OCI-LY1 (cell line): ENCODE measurements around the gene FAM32A.

Experiments
- H2AFZ ChIP-seq: fragments of 200-600 bp; sonication (generic), shearing (Covaris generic); 2 replicates; pipeline ENCODE4 v1.6.0; 2014; ENCODE audit warnings: antibody characterized with exemption, mild to moderate bottlenecking, low read length
- H3F3A ChIP-seq: fragments of 200-600 bp; sonication (generic), shearing (Covaris generic); 2 replicates; pipeline ENCODE4 v1.6.0; 2014; ENCODE audit warnings: mild to moderate bottlenecking, antibody characterized with exemption, low read length, moderate library complexity; ENCODE audit not compliant: insufficient read depth
- H3K27ac ChIP-seq: fragments of 200-600 bp; sonication (generic); 2 replicates; pipeline ENCODE4 v1.5.1; 2014; ENCODE audit warnings: low read length, mixed run types, mild to moderate bottlenecking, low read depth; ENCODE audit not compliant: poor library complexity, severe bottlenecking
- H3K27me3 ChIP-seq: fragments of 200-600 bp; sonication (generic); 2 replicates; pipeline ENCODE4 v1.6.0; 2014; ENCODE audit warnings: antibody characterized with exemption, mild to moderate bottlenecking, low read length, moderate library complexity; ENCODE audit not compliant: insufficient read depth
- H3K36me3 ChIP-seq: fragments of 200-600 bp; sonication (generic); 2 replicates; pipeline ENCODE4 v1.6.1; 2014; ENCODE audit warnings: mild to moderate bottlenecking, antibody characterized with exemption, low read length, moderate library complexity, mixed read lengths; ENCODE audit not compliant: insufficient read depth
- H3K4me1 ChIP-seq: fragments of 200-600 bp; sonication (generic); 2 replicates; pipeline ENCODE4 v1.5.1; 2014; ENCODE audit warnings: mild to moderate bottlenecking, low read length, moderate library complexity; ENCODE audit not compliant: insufficient read depth, severe bottlenecking
- H3K4me2 ChIP-seq: fragments of 200-600 bp; sonication (generic), shearing (Covaris generic); 2 replicates; pipeline ENCODE4 v1.6.1; 2014; ENCODE audit warnings: low read length
- H3K4me3 ChIP-seq: fragments of 200-600 bp; sonication (generic); 2 replicates; pipeline ENCODE4 v1.5.1; 2014; ENCODE audit warnings: low read length, low read depth, mild to moderate bottlenecking, mixed read lengths; ENCODE audit not compliant: poor library complexity, severe bottlenecking
- H3K79me2 ChIP-seq: fragments of 200-600 bp; shearing (Covaris generic); 2 replicates; pipeline ENCODE4 v1.6.1; 2016; ENCODE audit warnings: mixed run types, low read length, mixed read lengths; ENCODE audit not compliant: insufficient read depth
- H3K9ac ChIP-seq: fragments of 200-600 bp; sonication (generic), shearing (Covaris generic); 2 replicates; pipeline ENCODE4 v1.6.1; 2014; ENCODE audit warnings: mild to moderate bottlenecking, low read length, mixed read lengths
- H3K9me2 ChIP-seq: fragments of 200-600 bp; sonication (generic), shearing (Covaris generic); 2 replicates; pipeline ENCODE4 v1.6.1; 2014; ENCODE audit warnings: low read depth, mild to moderate bottlenecking, low read length, mixed read lengths
- H3K9me3 ChIP-seq: fragments of 200-600 bp; shearing (Covaris generic); 2 replicates; pipeline ENCODE4 v1.6.1; 2014; ENCODE audit warnings: low read length, mixed read lengths
- H4K20me1 ChIP-seq: fragments of 200-600 bp; sonication (generic), shearing (Covaris generic); 2 replicates; pipeline ENCODE4 v1.6.0; 2016; ENCODE audit warnings: mild to moderate bottlenecking, low read length; ENCODE audit not compliant: insufficient read depth
- EZH2 ChIP-seq: fragments of 200-600 bp; sonication (generic), shearing (Covaris generic); IDR thresholded peaks from 2 replicates; pipeline ENCODE4 v1.8.0; 2017; ENCODE audit warnings: borderline replicate concordance, mixed run types, mild to moderate bottlenecking, antibody characterized with exemption, low read length, moderate library complexity, mixed read lengths
- TF ChIP-seq, protein P1 (sequence below): fragments of 200-600 bp; sonication (generic), shearing (Covaris generic); IDR thresholded peaks from 2 replicates; pipeline ENCODE4 v1.5.1; 2017; ENCODE audit warnings: mild to moderate bottlenecking, antibody characterized with exemption, low read length, moderate library complexity, mixed read lengths

The FAM32A gene

DNA sequence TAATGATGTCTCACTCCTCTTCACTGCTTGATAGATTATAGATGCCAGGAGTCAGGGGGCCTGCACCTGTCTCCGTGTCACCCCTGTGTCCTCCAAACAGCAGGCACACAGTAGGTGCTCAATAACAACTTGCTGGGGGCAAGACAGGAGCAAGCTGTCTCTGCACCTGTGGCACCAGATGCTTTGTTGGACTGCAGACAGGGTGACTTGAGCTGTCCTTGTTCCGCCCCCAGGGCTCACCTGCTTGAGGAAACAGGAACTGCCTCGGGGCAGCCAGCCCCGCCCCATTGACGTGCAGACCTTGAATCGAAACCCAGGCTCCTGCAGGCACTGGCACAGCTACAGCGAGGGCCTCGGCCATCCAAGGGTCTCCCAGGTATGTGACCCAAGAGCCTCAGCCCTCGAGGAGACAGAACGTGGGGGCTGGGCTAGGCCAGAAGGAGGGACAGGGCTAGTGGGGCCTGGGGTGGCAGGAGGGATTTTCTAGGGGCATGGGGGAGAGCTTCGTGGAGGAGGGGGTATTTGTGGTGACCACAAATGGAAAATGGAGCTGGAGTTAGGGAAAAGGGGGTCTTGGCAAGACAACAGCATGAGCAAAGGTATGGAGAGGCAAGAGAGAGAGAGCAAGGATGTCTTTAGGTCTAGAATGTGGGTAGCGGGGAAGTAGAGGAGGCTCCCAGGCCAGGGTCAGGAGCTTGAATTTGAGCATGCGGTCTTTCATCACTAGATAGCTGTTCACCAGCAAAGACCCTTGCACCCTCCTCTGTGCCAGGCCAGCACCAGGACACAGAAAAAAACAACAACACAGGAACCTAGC, 41.6 kb upstream of the FAM32A start, which contains the start of gene HSH2D:
HSH2D (plus strand) TSS at position 287 of the 817 bp plus-strand sequence. CDS start 5,066 bp downstream, outside the sequence.
- H3K36me3 ChIP-seq = peaks cover 26% of the 10 kb centered on the region; the same call in 1 of the 2 replicates
- H3K4me1 ChIP-seq = peaks cover 79% of the 10 kb centered on the region
- peak within 1 kb of the TSS; percentile 89 for H3K4me3 ChIP-seq

DNA sequence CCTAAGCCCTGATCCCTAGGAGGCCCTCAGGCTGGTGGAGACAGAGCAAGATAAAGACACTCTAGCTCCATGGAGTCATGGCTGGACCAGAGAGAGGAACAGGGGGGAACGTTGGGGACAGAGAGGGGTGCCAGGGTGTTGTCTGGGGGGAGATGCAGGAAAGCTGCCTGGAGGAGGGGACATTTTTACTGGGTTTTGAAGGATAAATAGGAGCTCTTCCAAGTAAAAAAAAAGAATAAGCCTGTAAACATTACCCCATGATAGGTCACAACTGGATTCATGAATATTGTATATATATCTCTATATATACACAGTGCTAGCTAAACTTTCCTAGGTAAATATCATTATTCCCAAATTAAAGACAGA, 41.0 kb upstream of the FAM32A start:
- peak overlapping the region; percentile 92 for H3K27ac ChIP-seq
- H3K9me3 ChIP-seq = no peaks in the 10 kb centered on the region
- H2AFZ ChIP-seq = no peak overlapping the region
- H3K27me3 ChIP-seq = no peaks in the 10 kb centered on the region
- TF ChIP-seq, protein P1, sequence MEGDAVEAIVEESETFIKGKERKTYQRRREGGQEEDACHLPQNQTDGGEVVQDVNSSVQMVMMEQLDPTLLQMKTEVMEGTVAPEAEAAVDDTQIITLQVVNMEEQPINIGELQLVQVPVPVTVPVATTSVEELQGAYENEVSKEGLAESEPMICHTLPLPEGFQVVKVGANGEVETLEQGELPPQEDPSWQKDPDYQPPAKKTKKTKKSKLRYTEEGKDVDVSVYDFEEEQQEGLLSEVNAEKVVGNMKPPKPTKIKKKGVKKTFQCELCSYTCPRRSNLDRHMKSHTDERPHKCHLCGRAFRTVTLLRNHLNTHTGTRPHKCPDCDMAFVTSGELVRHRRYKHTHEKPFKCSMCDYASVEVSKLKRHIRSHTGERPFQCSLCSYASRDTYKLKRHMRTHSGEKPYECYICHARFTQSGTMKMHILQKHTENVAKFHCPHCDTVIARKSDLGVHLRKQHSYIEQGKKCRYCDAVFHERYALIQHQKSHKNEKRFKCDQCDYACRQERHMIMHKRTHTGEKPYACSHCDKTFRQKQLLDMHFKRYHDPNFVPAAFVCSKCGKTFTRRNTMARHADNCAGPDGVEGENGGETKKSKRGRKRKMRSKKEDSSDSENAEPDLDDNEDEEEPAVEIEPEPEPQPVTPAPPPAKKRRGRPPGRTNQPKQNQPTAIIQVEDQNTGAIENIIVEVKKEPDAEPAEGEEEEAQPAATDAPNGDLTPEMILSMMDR = no peak
- no peak for TF ChIP-seq EZH2
- peak overlapping the region; percentile 86 for H3K4me2 ChIP-seq
- peaks cover 24% of the 10 kb centered on the region for H3K79me2 ChIP-seq
- H3K4me1 ChIP-seq = peaks cover 85% of the 10 kb centered on the region
- peak overlapping the region; percentile 89 for H3K4me3 ChIP-seq
- no peaks in the 10 kb centered on the region for H3K9me2 ChIP-seq
- H3F3A ChIP-seq = no peaks in the 10 kb centered on the region; the same call in 1 of the 2 replicates
- peaks cover 32% of the 10 kb centered on the region; the same call in 1 of the 2 replicates for H3K36me3 ChIP-seq
- H3K9ac ChIP-seq = peak overlapping the region; percentile 93
- no peaks in the 10 kb centered on the region for H4K20me1 ChIP-seq

More for the DNA sequence above, 41.6 kb upstream of the FAM32A start, which contains the start of gene HSH2D:
- H4K20me1 ChIP-seq = no peaks in the 10 kb centered on the region
- H3K27me3 ChIP-seq = no peaks in the 10 kb centered on the region
- H3K9ac ChIP-seq = peak within 1 kb of the TSS; percentile 93
- peaks cover 24% of the 10 kb centered on the region for H3K79me2 ChIP-seq
- no peak for TF ChIP-seq EZH2
- TF ChIP-seq, protein P1 = no peak
- no peaks in the 10 kb centered on the region for H3K9me2 ChIP-seq
- H3F3A ChIP-seq = no peaks in the 10 kb centered on the region; the same call in 1 of the 2 replicates
- H3K4me2 ChIP-seq = peak within 1 kb of the TSS; percentile 86
- no peak within 1 kb of the TSS for H2AFZ ChIP-seq
- H3K9me3 ChIP-seq = no peaks in the 10 kb centered on the region
- peak within 1 kb of the TSS; percentile 92 for H3K27ac ChIP-seq

DNA sequence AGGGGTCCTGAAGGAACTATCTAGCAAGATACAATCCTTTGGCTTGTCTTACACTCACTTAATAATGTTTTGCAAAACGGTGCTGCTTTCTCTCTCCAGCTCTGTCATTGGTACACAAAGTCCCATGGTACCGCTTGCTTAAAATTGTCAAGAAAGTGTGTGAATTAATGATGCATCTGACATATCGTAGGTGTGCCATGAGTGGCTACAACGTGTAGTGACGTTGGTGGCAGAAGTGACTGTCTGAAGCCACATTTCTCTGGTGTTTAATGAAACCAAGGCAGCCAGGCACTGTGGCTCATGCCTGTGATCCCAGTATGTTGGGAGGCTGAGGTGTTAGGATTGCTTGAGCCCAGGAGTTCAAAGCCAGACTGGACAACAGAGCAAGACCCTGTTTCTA, 39.1 kb upstream of the FAM32A start:
- peak overlapping the region; percentile 89 for H3K4me3 ChIP-seq
- H3K4me2 ChIP-seq = peak overlapping the region; percentile 86
- H3K4me1 ChIP-seq = peaks cover 83% of the 10 kb centered on the region

More for the DNA sequence above, 39.1 kb upstream of the FAM32A start:
- no peaks in the 10 kb centered on the region for H3K9me3 ChIP-seq
- H4K20me1 ChIP-seq = no peaks in the 10 kb centered on the region
- H3K36me3 ChIP-seq = peaks cover 51% of the 10 kb centered on the region
- no peaks in the 10 kb centered on the region for H3K9me2 ChIP-seq
- H3K27me3 ChIP-seq = no peaks in the 10 kb centered on the region
- H3F3A ChIP-seq = no peaks in the 10 kb centered on the region; the same call in 1 of the 2 replicates
- TF ChIP-seq EZH2 = no peak
- TF ChIP-seq, protein P1 = no peak
- H3K79me2 ChIP-seq = peaks cover 24% of the 10 kb centered on the region
- H2AFZ ChIP-seq = no peak overlapping the region
- H3K9ac ChIP-seq = peak overlapping the region; percentile 9; the same call in 1 of the 2 replicates
- H3K27ac ChIP-seq = peak overlapping the region; percentile 92
